B cell (primary cell): ENCODE measurements around the gene UBAC2.

ENCODE experiments used
- CTCF ChIP-seq: fragments of 200-600 bp; IDR thresholded peaks from one replicate; pipeline ENCODE4 v1.8.0; 2022; ENCODE audit warnings: antibody characterized with exemption, mild to moderate bottlenecking
- EZH2 ChIP-seq: IDR thresholded peaks from 2 replicates; pipeline ENCODE4 v1.6.1; 2012; ENCODE audit warnings: borderline replicate concordance, low read depth, mild to moderate bottlenecking, moderate library complexity, low read length; ENCODE audit not compliant: insufficient read depth, poor library complexity, severe bottlenecking

GRCh38 chr13:99355267-99356011 is 154.8 kb downstream of the UBAC2 start:
- TF ChIP-seq CTCF (no peak), EZH2 (no peak)
